22Rv1 (cell line): ENCODE data around the gene FBXL7.

ENCODE experiments used
- CTCF ChIP-seq: fragments of 450-650 bp; IDR thresholded peaks from 2 replicates; pipeline ENCODE4 v1.5.1; 2017; ENCODE audit warnings: mild to moderate bottlenecking
- ZFX ChIP-seq: fragments of 450-650 bp; IDR thresholded peaks from 2 replicates; pipeline ENCODE4 v1.6.1; 2017; ENCODE audit warnings: antibody characterized with exemption, borderline replicate concordance

GRCh38 chr5:15544039-15544438 lies 44.1 kb downstream of the FBXL7 start:
- TF ChIP-seq CTCF (no peak), ZFX (no peak)
